HCEC 1CT (cell line): ENCODE results near the gene BAG2.

Experiments
- DNase-seq: peaks from one replicate; pipeline ENCODE4 v3.0.0-alpha.2; 2017

BAG2 gene

GRCh38 chr6:57172136-57173055 is at the start of gene BAG2:
Gene BAG2, plus strand, starts transcription at chr6:57172326. Its CDS starts 372 bp downstream, at chr6:57172698.
- DNase-seq = peak; percentile 89

GRCh38 chr6:57123111-57123510 is 49.0 kb upstream of the BAG2 start:
- DNase-seq = peak; percentile 24

GRCh38 chr6:57127763-57128162 is 44.4 kb upstream of the BAG2 start:
- DNase-seq = no peak

- no peak for DNase-seq
Measured at GRCh38 chr6:57130661-57131177, 41.4 kb upstream of the BAG2 start.

- no peak for DNase-seq
Measured at GRCh38 chr6:57134954-57135353, 37.2 kb upstream of the BAG2 start.

GRCh38 chr6:57135885-57136284 is 36.2 kb upstream of the BAG2 start:
- peak; percentile 9 for DNase-seq

GRCh38 chr6:57137350-57137749 is 34.8 kb upstream of the BAG2 start:
- no peak for DNase-seq

- DNase-seq = no peak
Measured at GRCh38 chr6:57138026-57138425, 34.1 kb upstream of the BAG2 start.

GRCh38 chr6:57141451-57142177 is 30.5 kb upstream of the BAG2 start:
- no peak for DNase-seq

GRCh38 chr6:57142178-57142525 is 30.0 kb upstream of the BAG2 start:
- DNase-seq = no peak

GRCh38 chr6:57143690-57144089 is 28.4 kb upstream of the BAG2 start:
- no peak for DNase-seq

GRCh38 chr6:57147401-57147800 is 24.7 kb upstream of the BAG2 start:
- DNase-seq = no peak

GRCh38 chr6:57147955-57148858 is 23.9 kb upstream of the BAG2 start:
- DNase-seq = no peak

- peak; percentile 38 for DNase-seq
Measured at GRCh38 chr6:57158658-57159057, 13.5 kb upstream of the BAG2 start.

GRCh38 chr6:57159127-57159526 is 13.0 kb upstream of the BAG2 start:
- DNase-seq = no peak

GRCh38 chr6:57162028-57162427 is 10.1 kb upstream of the BAG2 start:
- DNase-seq = peak; percentile 25

- peak; percentile 11 for DNase-seq
Measured at GRCh38 chr6:57162516-57162915, 9.6 kb upstream of the BAG2 start.

- DNase-seq = no peak
Measured at GRCh38 chr6:57163956-57164355, 8.2 kb upstream of the BAG2 start.

GRCh38 chr6:57165080-57165479 is 7.0 kb upstream of the BAG2 start:
- no peak for DNase-seq

- DNase-seq = peak; percentile 45
Measured at GRCh38 chr6:57173056-57173885, 1.1 kb downstream of the BAG2 start.

GRCh38 chr6:57173886-57174510 is 1.9 kb downstream of the BAG2 start:
- peak; percentile 83 for DNase-seq
